GM23338 (cell line): ENCODE results near the gene TSPAN4. TPM values are rescaled to one million over a fixed set of nuclear protein-coding genes. Genes with fewer than 3 reads are reported as not detected.
A peak's percentile ranks its signal among the peaks of the same experiment; 100 is the strongest.

Source experiments
- ATAC-seq: fragments of 200-7000 bp; cut with Tn5 transposase; 3 replicates; pipeline ENCODE4 v1.9.1; 2020
- DNase-seq: peaks from one replicate; pipeline ENCODE4 v3.0.0-alpha.2; 2015; ENCODE audit warnings: low spot score
- H2AFZ ChIP-seq: fragments of 200-600 bp; sonication (generic); 2 replicates; pipeline ENCODE4 v1.8.0; 2016; ENCODE audit warnings: antibody characterized with exemption, mild to moderate bottlenecking, moderate library complexity
- H3F3A ChIP-seq: fragments of 200-600 bp; sonication (generic); replicated peaks from 2 replicates; pipeline ENCODE4 v1.8.0; 2017; ENCODE audit warnings: antibody characterized with exemption, mixed run types, low read depth
- H3K27ac ChIP-seq: fragments of 200-600 bp; sonication (generic); 2 replicates; pipeline ENCODE4 v1.6.1; 2016; ENCODE audit warnings: low read depth
- H3K27me3 ChIP-seq: fragments of 200-600 bp; sonication (generic); 2 replicates; pipeline ENCODE4 v1.8.0; 2016; ENCODE audit warnings: mild to moderate bottlenecking, mixed run types, moderate library complexity; ENCODE audit not compliant: insufficient read depth
- H3K36me3 ChIP-seq: fragments of 200-600 bp; sonication (generic); 2 replicates; pipeline ENCODE4 v1.8.0; 2016; ENCODE audit warnings: mild to moderate bottlenecking; ENCODE audit not compliant: insufficient read depth
- H3K4me1 ChIP-seq: fragments of 200-600 bp; sonication (generic); 2 replicates; pipeline ENCODE4 v1.8.0; 2016; ENCODE audit warnings: mild to moderate bottlenecking, moderate library complexity; ENCODE audit not compliant: insufficient read depth
- H3K4me2 ChIP-seq: fragments of 200-600 bp; sonication (generic); 2 replicates; pipeline ENCODE4 v1.7.1; 2017; ENCODE audit warnings: mixed run types
- H3K4me3 ChIP-seq: fragments of 200-600 bp; sonication (generic); 2 replicates; pipeline ENCODE4 v1.6.1; 2016; ENCODE audit warnings: mixed run types
- H3K79me2 ChIP-seq: fragments of 200-600 bp; sonication (generic); replicated peaks from 2 replicates; pipeline ENCODE4 v1.8.0; 2017; ENCODE audit warnings: mild to moderate bottlenecking; ENCODE audit not compliant: insufficient read depth
- H3K9me2 ChIP-seq: fragments of 200-600 bp; sonication (generic); 2 replicates; pipeline ENCODE4 v1.8.0; 2017; ENCODE audit not compliant: insufficient read depth
- H4K20me1 ChIP-seq: fragments of 200-600 bp; sonication (generic); replicated peaks from 2 replicates; pipeline ENCODE4 v1.8.0; 2017; ENCODE audit warnings: mild to moderate bottlenecking; ENCODE audit not compliant: insufficient read depth
- H3K27ac Mint-ChIP-seq: 2 replicates; pipeline ENCODE4 v1.8.0; 2020; ENCODE audit warnings: inconsistent platforms, mild to moderate bottlenecking, moderate library complexity, mixed read lengths
- H3K27me3 Mint-ChIP-seq: 3 replicates; pipeline ENCODE4 v1.8.0; 2022; ENCODE audit warnings: low read depth, mild to moderate bottlenecking, moderate library complexity, mixed read lengths, inconsistent platforms; ENCODE audit not compliant: insufficient read depth, poor library complexity
- H3K36me3 Mint-ChIP-seq: 3 replicates; pipeline ENCODE4 v1.8.0; 2021; ENCODE audit warnings: low read depth, mild to moderate bottlenecking, inconsistent platforms, moderate library complexity, mixed read lengths
- H3K4me1 Mint-ChIP-seq: 3 replicates; pipeline ENCODE4 v1.8.0; 2020; ENCODE audit warnings: mild to moderate bottlenecking, inconsistent platforms, mixed read lengths
- H3K4me3 Mint-ChIP-seq: 3 replicates; pipeline ENCODE4 v1.8.0; 2021; ENCODE audit warnings: moderate library complexity, mild to moderate bottlenecking, inconsistent platforms, mixed read lengths
- H3K9me3 Mint-ChIP-seq: 3 replicates; pipeline ENCODE4 v1.8.0; 2020; ENCODE audit warnings: moderate library complexity, mild to moderate bottlenecking, inconsistent platforms, mixed read lengths
- ETS1 ChIP-seq: IDR thresholded peaks from 2 replicates; pipeline ENCODE4 v1.6.1; 2016; ENCODE audit warnings: antibody characterized with exemption
- EZH2phosphoT487 ChIP-seq: fragments of 200-600 bp; sonication (generic); IDR thresholded peaks from one replicate; pipeline ENCODE4 v1.8.1; 2018; ENCODE audit warnings: antibody characterized with exemption; ENCODE audit not compliant: unreplicated experiment
- POLR2AphosphoS5 ChIP-seq: IDR thresholded peaks from 2 replicates; pipeline ENCODE4 v1.6.1; 2016; ENCODE audit warnings: antibody characterized with exemption, low read depth
- ZNF462 ChIP-seq: fragments of 250-450 bp; sonication (Bioruptor Pico); IDR thresholded peaks from 2 replicates; pipeline ENCODE4 v1.5.0; 2020; ENCODE audit warnings: mild to moderate bottlenecking, moderate library complexity
- polyA plus RNA-seq: library from polyadenylated mRNA; unstranded; fragments of >200 nt; fragmentation: Nextera tagmentation; extraction: Ambion mirVana; gene quantifications from 2 replicates; pipeline ENCODE4 v1.2.1, GENCODE V29; 2016
- total RNA-seq: library from RNA; depleted of rRNA; stranded (reverse); fragments of >200 nt; shearing (Covaris generic); gene quantifications from 2 replicates; pipeline ENCODE4 v1.2.3, GENCODE V29; 2014
- TF ChIP-seq, protein P1 (sequence below), 2 experiments: fragments of 200-600 bp in 1 of 2; sonication (generic) in 1 of 2; conservative IDR thresholded peaks; 2 replicates each; pipeline versions ENCODE4 v1.5.1 to v1.6.1; 2016 to 2017; ENCODE audit warnings: antibody characterized with exemption in 2 of 2, low read depth in 2 of 2, mild to moderate bottlenecking in 2 of 2, moderate library complexity in 1 of 2

TSPAN4 gene
- total and polyA plus RNA-seq, 2 experiments from 2014 or later: 76.8 to 150 TPM

DNA sequence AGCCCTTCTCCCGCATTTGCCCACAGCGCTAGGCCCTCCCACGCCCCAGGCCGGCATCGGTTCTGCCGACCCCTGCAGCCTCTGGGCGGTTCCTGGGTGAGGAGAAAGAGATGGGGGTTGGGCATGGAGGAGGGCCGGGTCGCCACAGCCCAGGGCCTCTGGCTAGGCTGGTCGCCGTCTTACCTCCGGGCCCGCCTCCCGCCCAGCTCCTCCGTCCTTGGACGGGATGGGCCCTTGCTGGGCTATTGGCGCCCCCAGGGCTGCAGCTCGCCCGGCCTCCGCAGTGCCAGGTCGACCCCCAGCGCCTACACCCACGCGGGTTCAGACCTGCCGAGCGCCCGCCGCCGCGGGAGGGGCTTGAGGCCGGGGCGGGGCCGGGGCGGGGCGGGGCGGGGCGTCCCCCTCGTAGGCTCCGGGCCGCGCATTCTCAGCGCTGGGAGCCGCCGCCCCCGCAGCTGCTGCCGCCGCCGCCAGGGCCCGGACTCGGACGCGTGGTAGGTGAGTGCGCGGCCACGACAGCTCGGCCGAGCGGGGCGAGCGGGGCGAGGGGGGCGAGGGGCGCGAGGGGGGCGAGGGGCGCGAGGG, 10.0 kb upstream of the TSPAN4 start, which contains the start of gene CD151:
Gene CD151, plus strand, starts transcription at position 424 of the 585 bp plus-strand sequence. CDS start 3,118 bp downstream, outside the sequence.
- Histone ChIP-seq H3F3A (peaks cover 26% of the 10 kb centered on the region), H4K20me1 (peaks cover 14% of the 10 kb centered on the region; the same call in 1 of the 2 replicates), H2AFZ (no peak within 1 kb of the TSS), H3K79me2 (0 out of 2 replicates have a peak, but pooled peaks cover 5% of the 10 kb centered on the region), H3K9me2 (no peaks in the 10 kb centered on the region), H3K4me2 (peak within 1 kb of the TSS; percentile 98), H3K36me3 (no peaks in the 10 kb centered on the region), H3K4me1 (peaks cover 34% of the 10 kb centered on the region), H3K27me3 (peaks cover 28% of the 10 kb centered on the region), H3K27ac (no peak within 1 kb of the TSS), H3K4me3 (peak within 1 kb of the TSS; percentile 89)
- peaks cover 3% of the 10 kb centered on the region; the same call in 2 of the 3 replicates for H3K36me3 Mint-ChIP-seq
- no peak for TF ChIP-seq EZH2phosphoT487
- TF ChIP-seq ZNF462 (CRISPR knock-in tag): no peak
- TF ChIP-seq, protein P1, sequence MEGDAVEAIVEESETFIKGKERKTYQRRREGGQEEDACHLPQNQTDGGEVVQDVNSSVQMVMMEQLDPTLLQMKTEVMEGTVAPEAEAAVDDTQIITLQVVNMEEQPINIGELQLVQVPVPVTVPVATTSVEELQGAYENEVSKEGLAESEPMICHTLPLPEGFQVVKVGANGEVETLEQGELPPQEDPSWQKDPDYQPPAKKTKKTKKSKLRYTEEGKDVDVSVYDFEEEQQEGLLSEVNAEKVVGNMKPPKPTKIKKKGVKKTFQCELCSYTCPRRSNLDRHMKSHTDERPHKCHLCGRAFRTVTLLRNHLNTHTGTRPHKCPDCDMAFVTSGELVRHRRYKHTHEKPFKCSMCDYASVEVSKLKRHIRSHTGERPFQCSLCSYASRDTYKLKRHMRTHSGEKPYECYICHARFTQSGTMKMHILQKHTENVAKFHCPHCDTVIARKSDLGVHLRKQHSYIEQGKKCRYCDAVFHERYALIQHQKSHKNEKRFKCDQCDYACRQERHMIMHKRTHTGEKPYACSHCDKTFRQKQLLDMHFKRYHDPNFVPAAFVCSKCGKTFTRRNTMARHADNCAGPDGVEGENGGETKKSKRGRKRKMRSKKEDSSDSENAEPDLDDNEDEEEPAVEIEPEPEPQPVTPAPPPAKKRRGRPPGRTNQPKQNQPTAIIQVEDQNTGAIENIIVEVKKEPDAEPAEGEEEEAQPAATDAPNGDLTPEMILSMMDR (conservative IDR thresholded peaks at IDR 0.05; ENCODE audit: low read depth in 2 of 2): 0 out of 4 replicates have a peak, but pooled peaks of 1 of the 2 experiments have one; percentile 0
- TF ChIP-seq POLR2AphosphoS5: peak; percentile 6; the same call in 1 of the 2 replicates
- no peak for TF ChIP-seq ETS1
- H3K27me3 Mint-ChIP-seq: peaks cover 56% of the 10 kb centered on the region
- ATAC-seq (peak; percentile 22), DNase-seq (peak; percentile 82)
- H3K27ac Mint-ChIP-seq: no peak within 1 kb of the TSS
- no peaks in the 10 kb centered on the region; the same call in 2 of the 3 replicates for H3K9me3 Mint-ChIP-seq
- peaks cover 42% of the 10 kb centered on the region for H3K4me1 Mint-ChIP-seq
- peak within 1 kb of the TSS; percentile 73 for H3K4me3 Mint-ChIP-seq
